A673 (cell line): Measurements from ENCODE around the gene DYRK1A. TPM values are rescaled to one million over a fixed set of nuclear protein-coding genes. Genes with fewer than 3 reads are reported as not detected.

Source experiments
- BruUV-seq: library from RNA; stranded (reverse); fragments of 400-500 nt; replicated peaks from 2 replicates; lab custom pipeline; 2021; lab: Mats Ljungman, UMichigan
- CTCF ChIA-PET: fragments of 300-600 bp; sonication (Branson Sonifier 250); formaldehyde crosslinking; loops from one replicate; lab custom pipeline; 2022; ENCODE audit warnings: antibody characterized with exemption; lab: Charles Lee
- POLR2A ChIA-PET: fragments of 300-600 bp; sonication (Branson Sonifier 250); formaldehyde crosslinking; loops from one replicate; lab custom pipeline; 2022; ENCODE audit warnings: antibody characterized with exemption; ENCODE audit not compliant: low non-redundant PET; lab: Charles Lee
- DNase-seq: peaks from one replicate; pipeline ENCODE4 v3.0.0-alpha.2; 2015; ENCODE audit warnings: low spot score
- H3K27ac ChIP-seq: fragments of 200-600 bp; sonication (generic); 2 replicates; pipeline ENCODE4 v1.5.1; 2016; ENCODE audit warnings: mixed run types, low read depth, mild to moderate bottlenecking, mixed read lengths, antibody characterized with exemption, low read length; ENCODE audit not compliant: poor library complexity, severe bottlenecking
- H3K27me3 ChIP-seq: fragments of 200-600 bp; sonication (generic); replicated peaks from 2 replicates; pipeline ENCODE4 v1.6.1; 2017; ENCODE audit warnings: mixed run types, low read depth, mild to moderate bottlenecking, mixed read lengths, antibody characterized with exemption, low read length; ENCODE audit not compliant: insufficient read depth, poor library complexity
- H3K36me3 ChIP-seq: fragments of 200-600 bp; sonication (generic); 2 replicates; pipeline ENCODE4 v1.6.1; 2016; ENCODE audit warnings: mixed run types, mild to moderate bottlenecking, mixed read lengths, antibody characterized with exemption, low read length; ENCODE audit not compliant: insufficient read depth, poor library complexity, severe bottlenecking
- H3K4me1 ChIP-seq: fragments of 200-600 bp; sonication (generic); 2 replicates; pipeline ENCODE4 v1.6.1; 2017; ENCODE audit warnings: mixed run types, mild to moderate bottlenecking, mixed read lengths, antibody characterized with exemption, low read length; ENCODE audit not compliant: insufficient read depth, poor library complexity, severe bottlenecking
- H3K4me3 ChIP-seq: fragments of 200-600 bp; sonication (generic); 2 replicates; pipeline ENCODE4 v1.5.1; 2016; ENCODE audit warnings: low read depth, mixed run types, mild to moderate bottlenecking, mixed read lengths, low read length; ENCODE audit not compliant: poor library complexity, severe bottlenecking
- H3K9me3 ChIP-seq: fragments of 200-600 bp; sonication (generic); 2 replicates; pipeline ENCODE4 v1.6.1; 2016; ENCODE audit warnings: mixed run types, low read depth, mild to moderate bottlenecking, mixed read lengths, antibody characterized with exemption, low read length; ENCODE audit not compliant: poor library complexity, severe bottlenecking
- CTCF ChIP-seq: fragments of 300-800, 200-600 bp; sonication (generic); conservative IDR thresholded peaks from 2 replicates; pipeline ENCODE4 v1.5.1; 2017; ENCODE audit warnings: low read depth, mild to moderate bottlenecking, antibody characterized with exemption, low read length, moderate library complexity, mixed read lengths
- EZH2 ChIP-seq: fragments of 200-600 bp; sonication (generic); IDR thresholded peaks from 2 replicates; pipeline ENCODE4 v1.6.1; 2017; ENCODE audit warnings: borderline replicate concordance, low read depth, mild to moderate bottlenecking, mixed read lengths, antibody characterized with exemption, low read length; ENCODE audit not compliant: poor library complexity, severe bottlenecking
- intact Hi-C: fragments of 100-400 bp; cut with micrococcal nuclease; formaldehyde crosslinking; loops from one replicate; pipeline ENCODE4 v1.10.0; 2022; ENCODE audit not compliant: unreplicated experiment
- total RNA-seq: library from RNA; stranded (reverse); gene quantifications from 2 replicates; pipeline ENCODE4 v1.2.3, GENCODE V29; 2021

DYRK1A gene
- total RNA-seq, 1 experiment from 2014 or later = 70.5 TPM

GRCh38 chr21:37435120-37435519, 68.5 kb downstream of the DYRK1A start:
- Histone ChIP-seq H3K4me1 (peaks cover 29% of the 10 kb centered on the region), H3K36me3 (no peaks in the 10 kb centered on the region), H3K27me3 (no peaks in the 10 kb centered on the region), H3K4me3 (no peak overlapping the region), H3K9me3 (no peaks in the 10 kb centered on the region), H3K27ac (no peak overlapping the region)
- peak; percentile 95 for DNase-seq
- intact Hi-C loops = no loop called here
- no TSS peak for BruUV-seq
- TF ChIP-seq CTCF (no peak), EZH2 (no peak)
- ChIA-PET CTCF (interaction anchor here (0.5 to 0.9 kb wide), 2 partner anchors 11 to 27 kb away, joined by 3 read pairs; no protein-coding TSS in a partner anchor), POLR2A (no interaction called here)

DNA sequence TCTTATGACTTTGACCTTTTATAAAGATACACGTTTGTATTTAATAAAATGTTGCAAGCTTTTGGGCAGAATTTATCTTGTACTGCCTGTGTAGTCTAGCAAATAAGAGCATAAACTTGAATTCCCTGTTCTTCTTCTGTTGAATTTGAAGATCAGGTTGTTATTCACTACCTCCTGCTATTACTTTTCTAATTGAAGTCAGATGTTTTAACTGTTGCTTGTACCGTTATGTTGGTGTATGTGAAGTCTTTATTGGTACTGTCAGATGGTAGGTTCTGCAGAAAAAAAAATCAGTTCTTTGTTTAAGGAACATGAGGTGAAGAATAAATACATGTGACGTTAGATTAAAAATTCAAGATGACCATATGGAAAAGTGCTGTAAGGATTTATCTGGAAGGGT, 69.1 kb downstream of the DYRK1A start:
- intact Hi-C loops = no loop called here

DNA sequence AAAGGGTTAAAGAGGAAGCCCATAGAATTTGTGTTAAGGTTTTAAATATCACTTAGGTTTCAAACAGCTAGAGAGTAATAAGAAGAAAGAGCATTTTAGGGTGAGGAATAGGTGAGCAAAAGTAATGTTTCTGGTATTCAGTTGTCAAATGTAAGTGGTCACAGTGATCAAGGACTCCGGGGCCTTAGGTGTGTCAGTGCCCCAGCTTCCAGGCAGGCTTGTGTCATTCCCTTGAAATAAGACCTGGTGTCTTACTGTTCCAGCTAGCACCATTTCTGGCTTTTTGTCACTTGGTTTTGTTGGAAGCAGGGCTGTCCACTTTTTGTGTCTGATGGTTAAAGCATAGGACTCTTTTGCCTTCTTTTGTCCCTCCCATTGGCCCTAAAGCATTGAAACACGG, 69.6 kb downstream of the DYRK1A start:
- DNase-seq = no peak
- Histone ChIP-seq H3K4me1 (peaks cover 29% of the 10 kb centered on the region), H3K27me3 (no peaks in the 10 kb centered on the region), H3K36me3 (no peaks in the 10 kb centered on the region), H3K4me3 (no peak overlapping the region), H3K9me3 (no peaks in the 10 kb centered on the region), H3K27ac (no peak overlapping the region)
- TF ChIP-seq CTCF (no peak), EZH2 (no peak)
- ChIA-PET CTCF (no interaction called here), POLR2A (no interaction called here)
- intact Hi-C loops = no loop called here
- BruUV-seq = no TSS peak

More for the DNA sequence above, 69.1 kb downstream of the DYRK1A start:
- Histone ChIP-seq H3K9me3 (no peaks in the 10 kb centered on the region), H3K27me3 (no peaks in the 10 kb centered on the region), H3K27ac (no peak overlapping the region), H3K4me1 (peaks cover 29% of the 10 kb centered on the region), H3K4me3 (no peak overlapping the region), H3K36me3 (no peaks in the 10 kb centered on the region)
- BruUV-seq = no TSS peak
- DNase-seq = no peak
- no peak for TF ChIP-seq EZH2
- CTCF ChIA-PET = no interaction called here
- POLR2A ChIA-PET = no interaction called here

GRCh38 chr21:37437376-37438080, 71.0 kb downstream of the DYRK1A start:
- H3K27ac ChIP-seq = no peak overlapping the region
- CTCF ChIA-PET = no interaction called here

More at GRCh38 chr21:37437376-37438080, 71.0 kb downstream of the DYRK1A start:
- BruUV-seq = no TSS peak
- no peak for DNase-seq
- H3K9me3 ChIP-seq = no peaks in the 10 kb centered on the region
- H3K4me3 ChIP-seq = no peak overlapping the region
- H3K4me1 ChIP-seq = peaks cover 29% of the 10 kb centered on the region
- no peaks in the 10 kb centered on the region for H3K27me3 ChIP-seq
- POLR2A ChIA-PET = no interaction called here
- H3K36me3 ChIP-seq = no peaks in the 10 kb centered on the region
- no peak for TF ChIP-seq CTCF
- TF ChIP-seq EZH2 = no peak
- intact Hi-C loops = no loop called here
